IPS DF 19.7 (cell line): Measurements from ENCODE around the gene HAPLN2.

Experiments
- DNase-seq: peaks from one replicate; pipeline ENCODE4 v3.0.0-alpha.2; 2013; ENCODE audit warnings: low read depth, low spot score

Gene HAPLN2

DNA sequence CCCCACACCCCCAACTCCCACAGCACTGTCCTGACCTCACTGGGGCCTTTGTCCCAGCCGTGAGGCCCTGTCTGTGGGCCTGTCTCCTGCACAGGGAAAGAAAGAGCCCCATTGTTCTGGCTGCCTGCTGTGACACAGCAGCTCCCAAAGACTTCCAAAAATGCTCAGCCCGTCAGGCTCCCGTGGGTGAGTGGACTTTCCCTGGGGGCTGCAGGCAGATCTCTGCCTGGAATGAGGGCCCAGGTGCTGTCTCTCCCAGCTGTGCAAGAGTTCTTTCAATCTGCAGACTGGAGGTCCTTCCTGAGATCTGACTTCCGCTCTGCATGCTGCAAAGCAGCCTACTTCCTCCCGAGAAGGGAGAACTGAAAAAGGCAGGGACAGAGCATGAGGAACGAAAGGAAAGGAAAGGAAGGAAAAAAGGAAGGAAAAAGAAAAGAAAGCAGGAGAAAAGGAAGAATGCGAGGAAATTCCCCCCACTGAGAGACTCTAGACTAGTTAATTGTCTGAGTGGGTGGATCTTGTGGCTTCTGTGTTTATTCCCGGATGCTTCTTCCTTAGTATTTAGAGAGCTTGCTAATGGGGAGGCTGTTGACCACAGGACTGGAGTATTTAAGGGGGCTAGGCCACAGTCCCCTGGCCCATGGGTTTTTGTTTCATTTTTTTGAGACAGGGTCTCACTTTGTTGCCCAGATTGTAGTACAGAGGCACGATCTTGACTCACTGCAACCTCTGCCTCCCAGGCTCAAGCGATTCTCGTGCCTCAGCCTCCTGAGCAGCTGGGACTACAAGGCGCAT lies 43.0 kb downstream of the HAPLN2 start:
- no peak for DNase-seq

DNA sequence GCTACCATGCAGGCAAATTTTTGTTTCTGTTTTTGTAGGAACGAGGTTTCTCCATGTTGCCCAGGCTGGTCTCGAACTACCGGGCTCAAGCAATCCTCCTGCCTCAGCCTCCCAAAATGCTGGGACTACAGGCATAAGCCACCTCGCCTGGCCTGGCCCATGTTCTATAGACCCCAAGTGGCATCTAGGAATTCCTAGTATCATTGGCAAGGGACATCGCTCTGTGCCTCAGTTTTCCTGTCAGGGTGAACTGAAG lies 43.5 kb downstream of the HAPLN2 start:
- no peak for DNase-seq

DNA sequence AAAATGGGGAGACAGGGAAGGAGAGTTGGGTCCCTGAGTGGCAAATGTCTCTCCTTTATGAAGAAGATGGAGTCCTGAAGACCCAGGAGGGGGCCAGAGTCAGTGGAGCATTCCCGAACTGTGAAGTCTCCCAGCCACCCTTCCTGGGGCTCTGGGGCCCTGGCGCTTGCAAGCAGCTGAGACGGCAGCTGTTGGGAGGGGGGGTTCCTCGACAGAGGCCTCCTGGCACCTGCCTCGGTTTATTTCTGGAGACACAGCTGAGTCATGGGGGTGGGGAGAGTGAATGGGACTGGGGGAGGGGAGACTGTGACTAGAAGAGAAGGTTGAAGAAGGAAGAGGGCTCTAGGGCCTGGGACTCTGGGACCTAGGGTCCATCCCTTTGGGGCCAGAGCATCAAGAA lies 44.0 kb downstream of the HAPLN2 start:
- no peak for DNase-seq

DNA sequence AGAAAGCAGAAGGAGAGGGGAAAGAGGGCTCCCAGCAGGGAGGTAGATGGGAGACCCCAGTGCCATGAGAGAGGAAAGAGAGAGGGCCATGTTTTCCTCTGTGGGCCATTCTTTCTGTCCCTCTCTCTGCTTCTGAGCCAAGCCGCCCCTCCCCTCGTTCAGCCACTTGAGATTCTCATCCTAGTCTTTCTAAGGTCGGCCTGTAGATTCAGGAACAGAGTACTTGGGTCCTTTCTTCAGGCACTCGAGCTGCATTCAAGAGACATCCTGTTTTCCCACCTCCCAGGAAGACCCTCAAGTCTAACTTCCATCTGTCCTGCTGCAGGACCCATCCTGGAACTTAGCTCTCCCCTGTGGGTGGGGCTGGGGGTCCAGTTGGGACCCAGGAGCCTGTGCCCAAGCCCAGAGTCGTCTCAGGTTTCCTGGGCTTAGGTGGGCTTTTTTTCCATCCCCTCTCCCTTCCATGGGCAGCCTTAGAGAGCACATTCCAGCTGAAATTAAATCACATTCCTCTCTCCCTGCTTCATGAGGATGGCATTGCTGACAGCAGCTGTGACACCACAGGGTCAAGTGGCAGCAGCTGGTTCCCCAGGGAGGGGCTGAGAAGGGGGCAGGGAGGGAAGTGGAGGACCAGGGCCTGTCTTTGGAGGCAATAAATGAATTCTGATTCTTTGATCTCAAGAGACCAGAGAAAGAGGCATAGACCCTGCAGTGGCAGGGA lies 45.0 kb downstream of the HAPLN2 start:
- no peak for DNase-seq

DNA sequence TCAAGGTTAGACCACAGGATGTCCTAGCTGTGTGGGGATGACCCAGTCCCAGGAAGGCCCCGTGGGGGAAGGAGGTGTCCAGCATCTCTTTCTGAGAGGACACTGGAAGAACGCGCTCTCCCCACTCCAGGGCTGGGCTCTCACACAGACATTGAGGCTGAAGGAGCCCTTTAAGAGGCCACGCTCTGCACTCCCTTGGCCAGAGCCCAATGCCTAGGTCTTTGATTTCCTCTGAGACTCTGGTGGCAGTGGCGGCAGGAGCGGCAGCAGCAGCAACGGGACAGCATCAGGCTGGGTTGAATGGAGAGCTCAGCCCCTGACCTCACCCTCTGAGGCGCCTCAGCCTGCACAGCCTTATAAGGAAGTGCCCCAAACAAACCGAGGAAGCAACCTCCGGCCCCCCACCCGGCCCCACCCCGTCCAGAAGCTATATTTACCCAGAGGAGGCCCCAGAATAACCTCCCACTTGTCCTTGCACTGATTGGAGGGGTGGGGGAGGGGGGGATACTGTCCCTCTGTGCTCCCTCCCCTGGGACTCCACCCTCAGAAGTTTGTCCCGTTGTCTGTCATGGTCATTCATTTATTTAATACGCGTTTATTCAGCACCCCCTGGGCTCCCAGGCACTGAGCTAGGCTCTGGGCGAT lies 45.7 kb downstream of the HAPLN2 start:
- DNase-seq: no peak

DNA sequence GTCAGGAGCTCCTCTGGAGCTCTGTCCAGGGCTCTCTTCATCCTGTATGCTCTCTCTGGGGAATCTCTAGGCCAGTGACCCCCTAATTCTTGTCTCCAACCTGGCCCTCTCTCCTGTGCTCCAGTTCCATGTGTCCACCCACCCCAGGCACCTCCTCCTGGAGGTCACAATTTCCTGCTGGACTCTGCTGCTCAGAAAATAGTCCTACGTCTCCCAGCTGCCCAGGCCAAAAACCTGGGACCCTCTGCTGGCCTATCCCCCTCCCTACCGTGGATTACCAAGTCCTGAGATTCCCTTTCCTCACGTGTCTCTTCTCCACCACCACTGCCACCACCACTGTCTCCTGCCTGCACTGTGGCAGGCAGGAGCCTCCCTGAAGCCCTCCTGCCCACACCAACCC lies 46.3 kb downstream of the HAPLN2 start:
- no peak for DNase-seq

DNA sequence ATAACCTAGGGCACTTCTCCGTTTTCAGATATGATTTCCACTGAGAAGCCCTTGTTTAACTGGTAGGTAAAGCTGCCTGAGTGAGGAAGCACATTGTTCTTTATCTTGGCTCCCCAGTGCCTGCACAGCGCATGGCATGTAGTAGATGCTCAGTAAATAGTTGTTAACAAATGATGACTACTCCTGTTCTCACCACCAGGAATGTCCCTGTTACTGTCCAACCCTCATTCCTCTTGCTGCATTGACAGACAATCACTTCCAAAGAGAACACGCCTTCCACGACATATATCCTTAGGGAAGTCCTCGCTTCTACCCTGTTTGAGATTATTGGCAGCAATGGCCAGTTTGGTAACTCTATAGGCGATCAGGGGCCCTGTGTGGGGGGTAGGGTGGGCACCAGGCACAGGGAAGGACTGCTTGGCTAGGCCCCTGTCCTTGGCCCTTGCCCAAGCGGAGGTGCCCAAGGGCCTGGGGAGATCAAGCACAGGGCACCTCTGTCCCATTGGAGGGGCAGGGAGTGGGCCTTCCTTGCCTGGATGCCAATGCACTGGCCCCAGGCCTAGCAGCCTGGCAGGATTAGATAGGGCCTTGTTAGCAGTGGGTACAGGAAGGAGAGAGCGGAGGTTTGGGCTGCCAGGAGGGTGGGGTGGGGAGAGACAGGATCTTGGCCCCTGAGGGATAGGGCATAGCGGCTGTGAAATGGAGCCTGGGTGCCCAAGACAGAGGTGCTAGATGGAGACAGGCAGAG lies 47.8 kb downstream of the HAPLN2 start:
- DNase-seq: no peak

DNA sequence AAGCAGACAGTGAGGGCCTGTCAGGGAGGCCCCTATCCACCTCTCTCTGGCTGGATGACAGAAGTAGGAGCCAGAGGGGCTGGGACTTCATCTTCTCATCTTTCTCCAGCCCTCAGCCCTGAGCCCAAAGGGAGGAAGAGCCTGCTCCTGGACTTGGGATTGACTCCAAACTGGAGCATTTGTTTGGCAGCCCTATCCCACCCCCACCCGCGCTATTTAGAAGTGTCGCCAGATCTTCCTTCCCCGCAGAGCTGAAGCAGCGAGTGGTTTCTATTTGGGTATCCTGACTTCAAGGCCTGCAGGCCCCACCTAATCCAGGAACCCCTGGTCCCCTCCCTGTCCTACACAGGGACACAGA lies 48.4 kb downstream of the HAPLN2 start:
- DNase-seq: no peak

DNA sequence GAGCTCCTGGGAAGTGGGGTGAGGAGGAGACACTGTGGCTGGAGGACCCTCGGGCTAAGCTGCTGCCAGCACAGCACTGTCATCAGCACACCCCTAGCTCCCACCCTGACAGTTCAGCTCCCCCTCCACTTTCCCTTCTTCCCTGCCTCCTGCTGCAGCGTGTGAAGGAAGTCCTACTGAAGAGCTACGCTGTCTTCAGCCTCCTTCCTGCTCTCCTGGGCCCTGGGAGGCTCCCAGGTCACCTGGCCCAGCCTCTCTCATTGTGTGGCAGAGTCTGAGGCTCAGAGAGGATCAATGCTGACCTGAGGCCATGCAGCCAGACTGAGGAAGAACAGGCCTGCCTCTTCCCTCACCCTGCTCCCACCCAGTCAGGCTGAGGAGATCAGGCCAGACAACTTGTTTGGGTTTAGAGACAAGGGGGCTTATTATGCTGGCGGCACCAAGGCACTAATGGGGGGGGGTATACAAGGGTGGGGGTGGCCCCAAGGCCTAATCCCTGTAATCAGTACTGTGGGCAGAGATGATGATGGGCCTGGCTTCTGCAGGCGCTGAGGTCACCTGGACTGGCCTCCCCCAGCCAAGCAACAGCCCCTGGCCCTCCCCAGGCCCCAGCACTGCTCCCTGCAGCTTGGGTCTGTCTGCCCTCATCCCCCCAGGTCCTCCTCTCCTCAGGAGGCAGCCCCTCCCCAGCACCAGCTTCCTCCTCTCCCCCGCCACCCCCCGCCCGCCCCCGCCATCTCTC lies 48.9 kb downstream of the HAPLN2 start:
- no peak for DNase-seq

DNA sequence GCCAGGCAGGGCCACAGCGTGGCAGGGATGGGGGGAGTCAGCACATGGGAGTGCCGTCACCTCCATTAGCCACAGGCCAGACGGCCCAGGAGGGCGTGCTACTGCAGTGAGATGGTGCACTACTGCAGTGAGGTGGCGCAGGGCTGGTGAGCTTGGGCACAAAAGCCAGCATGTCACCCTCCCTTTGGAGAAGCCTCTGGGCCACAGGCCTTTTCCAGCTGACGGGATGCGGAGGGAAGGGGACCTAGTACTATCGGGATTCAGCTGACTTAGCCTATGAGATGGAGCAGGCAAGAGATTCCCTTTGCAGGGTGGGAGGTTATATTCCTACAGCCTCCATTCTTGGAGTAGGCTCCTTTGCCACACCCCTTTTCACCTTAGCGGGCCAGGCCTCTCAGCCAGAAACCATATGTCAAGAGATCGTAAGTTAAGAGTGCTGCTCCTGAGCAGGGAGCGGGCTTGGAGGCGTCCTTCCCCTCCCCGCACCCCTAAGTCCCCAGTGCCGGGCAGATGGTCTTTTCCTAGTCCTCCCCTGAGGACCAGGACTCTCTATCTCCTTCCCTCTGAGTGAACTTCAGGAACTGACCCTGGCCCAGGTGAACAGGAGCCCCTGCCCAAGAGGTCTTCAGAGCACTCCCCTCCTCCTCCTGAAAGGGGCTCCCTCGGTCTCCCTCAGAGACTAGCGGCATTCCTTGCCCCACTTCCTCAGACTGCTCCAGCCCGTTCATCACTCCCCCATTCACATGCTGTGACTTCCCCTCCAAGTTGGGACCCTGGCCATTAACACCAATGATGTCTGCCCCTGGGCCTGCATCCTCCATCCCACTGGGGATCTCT lies 49.8 kb downstream of the HAPLN2 start:
- DNase-seq: no peak

DNA sequence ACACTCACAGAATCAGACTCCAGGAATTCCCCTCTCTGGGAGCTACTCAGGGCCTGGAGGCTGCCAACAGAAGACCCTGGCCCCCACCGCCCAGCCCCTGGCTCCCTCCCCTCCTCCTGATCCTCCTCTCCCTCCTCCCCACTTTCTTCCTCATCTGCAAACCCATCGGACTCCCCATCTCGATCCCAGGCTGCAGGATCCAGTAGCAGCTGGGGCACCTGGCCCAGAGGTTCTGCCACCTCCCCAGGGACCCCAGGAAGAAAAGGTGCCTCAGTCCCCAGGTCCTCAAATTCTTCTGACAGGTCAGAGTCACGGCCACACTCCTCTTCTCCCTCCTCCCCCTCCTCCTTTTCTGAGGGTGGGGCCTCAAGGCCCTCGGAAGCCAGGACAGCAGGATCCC lies 50.6 kb downstream of the HAPLN2 start:
- no peak for DNase-seq

DNA sequence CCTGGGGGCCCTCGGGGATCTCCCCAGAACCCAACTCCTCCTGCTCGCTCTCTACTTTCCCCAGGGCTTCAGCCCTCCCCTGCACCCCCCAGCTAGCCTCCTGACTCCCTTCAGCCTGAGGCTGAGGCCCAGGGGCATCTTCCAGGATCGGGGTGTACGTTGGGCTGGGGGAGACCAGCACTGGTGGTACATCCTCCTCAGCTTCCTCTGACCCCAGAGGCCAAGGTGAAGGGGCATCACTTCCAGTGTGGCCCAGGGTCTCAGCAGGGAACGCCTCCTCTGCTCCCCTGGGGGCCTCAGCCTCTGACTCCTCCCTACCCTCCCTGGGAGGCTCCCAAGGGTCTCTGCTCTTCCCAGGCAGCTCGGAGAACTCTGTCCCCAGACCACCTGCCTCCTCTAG lies 51.1 kb downstream of the HAPLN2 start:
- DNase-seq: no peak

DNA sequence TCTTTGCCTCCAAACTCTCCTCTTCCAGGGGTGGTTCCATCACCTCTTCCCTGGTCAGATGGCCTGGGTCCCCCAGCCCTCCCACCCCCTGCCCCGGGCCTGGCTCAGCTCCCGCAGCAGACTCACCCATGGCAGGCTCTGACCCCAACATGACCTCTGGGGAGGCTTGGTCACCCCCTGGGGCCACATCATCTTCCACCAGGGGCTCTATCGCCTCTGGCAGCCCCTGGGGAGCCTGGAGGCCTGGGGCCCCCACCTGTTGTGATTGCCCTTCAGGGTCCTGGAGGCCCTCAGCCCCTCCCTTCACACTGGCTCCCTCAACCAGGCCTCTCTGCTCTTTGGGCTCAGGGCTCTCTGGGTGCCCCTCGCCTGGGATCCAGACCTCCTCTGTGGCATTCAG lies 51.6 kb downstream of the HAPLN2 start:
- no peak for DNase-seq

DNA sequence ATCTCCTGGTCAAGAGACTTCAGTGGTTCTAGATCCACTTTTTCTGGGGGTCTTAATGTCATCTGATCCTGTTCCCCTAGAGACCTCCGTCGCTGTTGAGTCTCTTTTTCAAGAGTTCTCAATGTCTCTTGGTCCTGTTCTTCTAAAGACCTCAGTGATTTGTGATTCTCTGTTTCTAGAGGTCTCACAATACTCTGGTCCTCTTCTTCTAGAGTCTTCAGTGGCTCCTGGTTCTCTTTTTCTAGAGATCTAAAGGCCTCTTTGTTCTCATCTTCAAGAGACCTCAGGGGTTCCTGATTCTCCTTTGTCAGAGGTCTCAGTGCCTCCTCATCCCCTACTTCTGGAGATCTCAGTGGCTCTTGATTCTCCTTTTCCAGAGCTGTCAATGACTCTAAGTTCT lies 52.6 kb downstream of the HAPLN2 start:
- DNase-seq: no peak

DNA sequence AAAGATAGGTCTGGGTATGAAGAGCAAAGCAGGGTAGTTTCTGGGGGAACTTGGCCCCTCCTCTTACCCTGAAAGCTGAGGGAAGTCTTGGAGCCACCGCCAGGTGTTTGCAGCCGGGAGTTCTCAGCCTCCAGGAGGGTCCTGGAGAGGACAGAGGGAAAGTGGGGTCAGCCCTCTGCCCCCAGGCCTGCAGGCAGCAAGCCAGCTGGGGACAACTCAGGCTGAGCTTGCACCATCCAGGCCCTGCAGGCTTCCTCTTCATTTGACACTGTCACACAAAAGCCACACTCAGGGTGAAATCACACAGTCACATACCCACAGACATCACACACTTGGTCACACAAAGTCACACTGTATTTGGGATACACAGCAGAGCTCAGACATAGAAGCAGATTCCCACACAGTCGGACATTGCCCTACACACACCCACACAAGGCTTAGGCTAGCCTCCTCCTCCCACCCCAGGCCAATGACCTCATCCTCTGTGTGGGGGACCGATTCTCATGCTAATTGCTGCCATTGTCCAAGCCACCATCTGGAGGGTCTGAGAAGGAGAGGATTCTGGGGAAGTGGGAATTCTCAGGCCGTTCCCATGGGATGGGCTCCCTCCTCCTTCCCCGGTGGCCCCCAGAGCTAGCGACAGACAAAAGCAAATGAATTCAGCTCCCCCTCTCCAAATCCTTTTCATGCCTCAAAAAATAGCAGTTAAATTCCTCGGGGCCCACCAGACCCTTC lies 54.3 kb downstream of the HAPLN2 start:
- peak; percentile 98 for DNase-seq
